C4-2B (cell line): ENCODE measurements around the gene ARHGAP33.

Experiments
- H3K27ac ChIP-seq: fragments of 450-650 bp; 2 replicates; pipeline ENCODE4 v1.5.1; 2017
- ZFX ChIP-seq: fragments of 450-650 bp; IDR thresholded peaks from 2 replicates; pipeline ENCODE4 v1.6.1; 2017
- TF ChIP-seq, protein P1 (sequence below): fragments of 450-650 bp; conservative IDR thresholded peaks from 2 replicates; pipeline ENCODE4 v1.5.1; 2017; ENCODE audit warnings: mild to moderate bottlenecking

Gene ARHGAP33

GRCh38 chr19:35797663-35798062 lies 22.3 kb downstream of the ARHGAP33 start:
- no peak overlapping the region for H3K27ac ChIP-seq
- TF ChIP-seq ZFX = no peak
- TF ChIP-seq, protein P1, sequence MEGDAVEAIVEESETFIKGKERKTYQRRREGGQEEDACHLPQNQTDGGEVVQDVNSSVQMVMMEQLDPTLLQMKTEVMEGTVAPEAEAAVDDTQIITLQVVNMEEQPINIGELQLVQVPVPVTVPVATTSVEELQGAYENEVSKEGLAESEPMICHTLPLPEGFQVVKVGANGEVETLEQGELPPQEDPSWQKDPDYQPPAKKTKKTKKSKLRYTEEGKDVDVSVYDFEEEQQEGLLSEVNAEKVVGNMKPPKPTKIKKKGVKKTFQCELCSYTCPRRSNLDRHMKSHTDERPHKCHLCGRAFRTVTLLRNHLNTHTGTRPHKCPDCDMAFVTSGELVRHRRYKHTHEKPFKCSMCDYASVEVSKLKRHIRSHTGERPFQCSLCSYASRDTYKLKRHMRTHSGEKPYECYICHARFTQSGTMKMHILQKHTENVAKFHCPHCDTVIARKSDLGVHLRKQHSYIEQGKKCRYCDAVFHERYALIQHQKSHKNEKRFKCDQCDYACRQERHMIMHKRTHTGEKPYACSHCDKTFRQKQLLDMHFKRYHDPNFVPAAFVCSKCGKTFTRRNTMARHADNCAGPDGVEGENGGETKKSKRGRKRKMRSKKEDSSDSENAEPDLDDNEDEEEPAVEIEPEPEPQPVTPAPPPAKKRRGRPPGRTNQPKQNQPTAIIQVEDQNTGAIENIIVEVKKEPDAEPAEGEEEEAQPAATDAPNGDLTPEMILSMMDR = no peak

- no peak overlapping the region for H3K27ac ChIP-seq
Measured at GRCh38 chr19:35801828-35802227, 26.5 kb downstream of the ARHGAP33 start.

GRCh38 chr19:35805526-35806102 lies 30.2 kb downstream of the ARHGAP33 start:
- TF ChIP-seq ZFX = no peak
- TF ChIP-seq, protein P1 = no peak

More at GRCh38 chr19:35801828-35802227, 26.5 kb downstream of the ARHGAP33 start:
- no peak for TF ChIP-seq ZFX

DNA sequence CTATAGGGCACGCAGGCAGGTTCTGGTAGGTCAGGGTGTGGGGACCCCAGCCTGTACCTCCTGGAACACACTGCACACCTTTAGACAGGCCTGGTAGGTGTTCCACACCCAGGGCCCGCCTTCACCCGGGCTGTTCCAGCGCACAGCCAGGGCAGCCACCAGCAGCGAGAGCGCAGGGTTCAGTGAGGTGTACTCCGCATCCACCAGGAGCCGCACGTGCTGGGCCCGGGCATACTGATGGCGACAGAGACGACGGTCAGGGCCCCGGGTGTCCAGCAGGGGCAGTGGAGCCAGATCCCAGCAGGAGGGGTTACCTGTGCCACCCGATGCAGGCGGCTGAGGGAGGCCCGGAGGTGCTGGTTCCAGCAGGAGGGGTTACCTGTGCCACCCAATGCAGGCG lies 31.2 kb downstream of the ARHGAP33 start:
- H3K27ac ChIP-seq = no peak overlapping the region
- no peak for TF ChIP-seq ZFX
- TF ChIP-seq, protein P1 = no peak

More at GRCh38 chr19:35805526-35806102, 30.2 kb downstream of the ARHGAP33 start:
- H3K27ac ChIP-seq = no peak overlapping the region

GRCh38 chr19:35807633-35808032 lies 32.3 kb downstream of the ARHGAP33 start:
- no peak overlapping the region for H3K27ac ChIP-seq
- TF ChIP-seq, protein P1 = no peak
- TF ChIP-seq ZFX = no peak

GRCh38 chr19:35811317-35812219 lies 36.2 kb downstream of the ARHGAP33 start:
- no peak overlapping the region for H3K27ac ChIP-seq
- TF ChIP-seq ZFX = no peak
- TF ChIP-seq, protein P1 = no peak

GRCh38 chr19:35812220-35813042 lies 37.1 kb downstream of the ARHGAP33 start, which contains the start of gene PRODH2:
Gene PRODH2 (minus strand): TSS chr19:35812845. CDS start chr19:35812805, 40 bp downstream.
- H3K27ac ChIP-seq = no peak within 1 kb of the TSS
- TF ChIP-seq, protein P1 = no peak
- TF ChIP-seq ZFX = no peak
